Measurements from ENCODE around the gene TCF25. TPM values are rescaled to one million over a fixed set of nuclear protein-coding genes. Genes with fewer than 3 reads are reported as not detected.

The TCF25 gene
- polyA plus RNA-seq, 1 experiment = 219 TPM

DNA sequence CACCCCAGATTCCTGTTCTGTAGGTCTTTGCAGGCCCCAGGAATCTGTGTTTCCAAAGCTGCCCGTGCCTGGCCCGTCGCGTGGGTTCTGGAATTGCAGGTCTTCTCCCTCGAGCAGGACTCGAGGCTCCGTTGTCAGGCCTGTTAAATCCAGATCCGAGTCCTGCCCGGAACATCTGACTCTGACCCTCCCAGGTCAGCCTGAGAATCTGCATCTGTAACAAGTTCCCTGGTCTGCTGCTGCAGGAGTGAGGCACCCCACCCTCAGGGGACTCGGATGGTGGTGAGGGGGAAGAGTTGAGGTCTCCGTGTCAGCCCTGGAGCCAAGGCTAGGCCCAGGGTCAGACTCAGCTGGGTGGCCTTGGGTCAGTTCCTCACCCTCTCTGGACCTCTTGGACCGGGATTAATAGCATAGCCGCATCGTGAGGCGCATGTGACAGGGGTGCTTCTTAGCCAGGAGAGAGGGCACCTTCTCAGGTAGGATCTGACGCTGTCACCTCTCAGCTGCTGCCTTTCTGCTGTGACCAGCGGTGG, 36.3 kb upstream of the TCF25 start:
- POLR2A ChIA-PET = no interaction called here

GRCh38 chr16:89841275-89841674, 32.1 kb upstream of the TCF25 start:
- POLR2A ChIA-PET = no interaction called here
- DNase-seq (ENCODE audit: low read depth) = no peak
- no peak overlapping the region for H3K4me3 ChIP-seq (ENCODE audit: low read depth, low read length)
- CTCF ChIA-PET = interaction anchor here (0.6 to 5.2 kb wide), 4 partner anchors 17 to 36 kb away, joined by 3 to 35 read pairs (median 4); no protein-coding TSS in a partner anchor
- no peak for TF ChIP-seq CTCF (IDR thresholded peaks at IDR 0.05; ENCODE audit: insufficient read depth, low read depth, low read length)
- H3K27me3 ChIP-seq (ENCODE audit: control insufficient read depth, insufficient read depth, low read length) = no peaks in the 10 kb centered on the region
- H3K36me3 ChIP-seq (ENCODE audit: control insufficient read depth, insufficient read depth, low read length) = no peaks in the 10 kb centered on the region

More for the DNA sequence above, 36.3 kb upstream of the TCF25 start:
- DNase-seq (ENCODE audit: low read depth) = no peak
- no peaks in the 10 kb centered on the region for H3K36me3 ChIP-seq (ENCODE audit: control insufficient read depth, insufficient read depth, low read length)
- no peaks in the 10 kb centered on the region for H3K27me3 ChIP-seq (ENCODE audit: control insufficient read depth, insufficient read depth, low read length)
- CTCF ChIA-PET = interaction anchor here (2.0 kb wide), 1 partner anchor 24 kb away, joined by 8 read pairs; no protein-coding TSS in a partner anchor
- H3K4me3 ChIP-seq (ENCODE audit: low read depth, low read length) = no peak overlapping the region
- TF ChIP-seq CTCF (IDR thresholded peaks at IDR 0.05; ENCODE audit: insufficient read depth, low read depth, low read length) = no peak

DNA sequence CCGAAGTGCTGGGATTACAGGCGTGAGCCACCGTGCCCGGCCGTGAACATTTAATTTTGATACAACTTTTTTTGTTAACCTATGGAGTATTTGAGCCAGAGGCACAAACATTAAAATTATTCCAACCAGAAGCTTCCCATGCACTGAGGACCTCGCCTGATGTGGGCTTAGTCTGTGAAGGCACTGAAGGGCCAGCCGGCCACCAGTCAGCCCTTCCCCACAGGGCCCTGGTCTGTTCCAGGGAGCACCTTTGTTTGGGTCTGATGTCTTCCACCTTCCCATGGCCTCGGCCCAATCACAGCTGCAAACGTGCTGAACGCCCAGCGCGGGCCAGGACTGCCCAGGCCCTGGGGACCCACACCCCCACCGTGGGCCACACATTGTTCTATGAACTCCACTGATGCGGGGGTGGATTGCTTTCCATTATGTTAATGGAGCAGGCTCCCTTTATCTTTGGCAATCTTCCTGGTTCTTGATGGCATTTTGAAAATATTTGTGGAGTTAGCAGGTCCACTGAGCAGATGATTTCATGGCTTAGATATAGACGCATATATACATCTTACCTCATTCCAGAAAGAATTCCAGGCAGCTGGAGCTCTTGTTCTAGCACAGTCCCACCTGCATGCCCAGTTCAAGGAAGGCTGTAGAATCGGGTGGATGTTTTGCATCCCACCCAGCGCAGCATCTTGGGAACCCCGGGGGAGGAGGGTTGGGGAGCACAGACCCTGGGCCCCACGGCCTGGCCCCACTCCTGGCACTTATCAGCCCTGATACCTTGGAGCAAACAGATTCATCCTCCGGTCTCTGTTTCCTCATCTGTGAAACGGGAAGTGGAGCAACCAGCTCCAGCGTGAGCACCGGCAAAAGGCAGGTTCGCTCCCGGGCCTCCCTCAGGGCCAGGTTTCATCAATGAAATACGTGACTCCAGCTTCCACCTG, 30.7 kb upstream of the TCF25 start:
- no peak for TF ChIP-seq CTCF (IDR thresholded peaks at IDR 0.05; ENCODE audit: insufficient read depth, low read depth, low read length)
- CTCF ChIA-PET = interaction anchor here (5.2 kb wide), 1 partner anchor 18 kb away, joined by 35 read pairs; no protein-coding TSS in a partner anchor
- Histone ChIP-seq H3K27me3 (ENCODE audit: control insufficient read depth, insufficient read depth, low read length) (no peaks in the 10 kb centered on the region), H3K36me3 (ENCODE audit: control insufficient read depth, insufficient read depth, low read length) (no peaks in the 10 kb centered on the region), H3K4me3 (ENCODE audit: low read depth, low read length) (no peak overlapping the region)
- POLR2A ChIA-PET = no interaction called here
- peak; percentile 39 for DNase-seq (ENCODE audit: low read depth)

- Histone ChIP-seq H3K27me3 (ENCODE audit: control insufficient read depth, insufficient read depth, low read length) (no peaks in the 10 kb centered on the region), H3K4me3 (ENCODE audit: low read depth, low read length) (no peak overlapping the region), H3K36me3 (ENCODE audit: control insufficient read depth, insufficient read depth, low read length) (no peaks in the 10 kb centered on the region)
- ChIA-PET CTCF (interaction anchor here (5.2 kb wide), 1 partner anchor 17 kb away, joined by 35 read pairs; no protein-coding TSS in a partner anchor), POLR2A (no interaction called here)
- no peak for DNase-seq (ENCODE audit: low read depth)
- no peak for TF ChIP-seq CTCF (IDR thresholded peaks at IDR 0.05; ENCODE audit: insufficient read depth, low read depth, low read length)
Measured at GRCh38 chr16:89843409-89844350, 29.7 kb upstream of the TCF25 start.
